Activated CD4-positive, CD25-positive, alpha-beta regulatory T cell (primary cell): ENCODE measurements around the gene MYO1G.
A peak's percentile ranks its signal among the peaks of the same experiment; 100 is the strongest.

Source experiments
- DNase-seq, 4 experiments: peaks; one replicate each; lab custom pipeline; 2025; lab: John Stamatoyannopoulos, UW

Gene MYO1G

DNA sequence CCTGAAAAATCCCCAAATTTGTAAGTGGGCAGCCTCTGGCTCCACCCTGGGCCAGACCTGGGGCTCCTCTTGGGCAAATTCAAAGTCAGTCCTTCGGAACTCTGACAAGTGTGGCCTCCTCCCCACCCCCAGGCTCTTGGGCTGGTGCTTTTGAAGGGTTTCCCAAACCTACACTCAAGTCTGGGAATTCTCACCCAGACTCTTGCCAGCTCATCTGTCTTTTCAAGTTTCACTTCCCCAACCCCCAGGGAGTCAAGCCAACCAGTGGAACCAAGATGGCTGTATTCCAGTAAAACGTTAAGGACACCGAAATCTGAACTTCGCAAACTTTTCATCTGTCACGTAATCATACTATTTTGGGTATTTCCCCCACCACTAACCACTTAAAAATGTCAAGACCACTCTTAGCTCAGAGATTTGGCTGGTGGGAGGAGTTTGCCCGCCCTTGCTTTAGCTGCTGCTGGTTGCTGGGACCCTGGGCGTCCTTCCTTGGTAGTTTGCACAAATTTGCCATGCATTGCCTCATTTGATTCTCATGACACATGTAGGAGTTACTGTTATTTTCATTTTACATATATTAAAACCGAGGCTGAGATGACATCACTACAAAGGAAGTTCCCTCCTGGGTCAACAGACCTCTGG lies 1.7 kb upstream of the MYO1G start:
- peak in 3 of 4 experiments; percentile 8 to 58 (median 40) for DNase-seq

DNA sequence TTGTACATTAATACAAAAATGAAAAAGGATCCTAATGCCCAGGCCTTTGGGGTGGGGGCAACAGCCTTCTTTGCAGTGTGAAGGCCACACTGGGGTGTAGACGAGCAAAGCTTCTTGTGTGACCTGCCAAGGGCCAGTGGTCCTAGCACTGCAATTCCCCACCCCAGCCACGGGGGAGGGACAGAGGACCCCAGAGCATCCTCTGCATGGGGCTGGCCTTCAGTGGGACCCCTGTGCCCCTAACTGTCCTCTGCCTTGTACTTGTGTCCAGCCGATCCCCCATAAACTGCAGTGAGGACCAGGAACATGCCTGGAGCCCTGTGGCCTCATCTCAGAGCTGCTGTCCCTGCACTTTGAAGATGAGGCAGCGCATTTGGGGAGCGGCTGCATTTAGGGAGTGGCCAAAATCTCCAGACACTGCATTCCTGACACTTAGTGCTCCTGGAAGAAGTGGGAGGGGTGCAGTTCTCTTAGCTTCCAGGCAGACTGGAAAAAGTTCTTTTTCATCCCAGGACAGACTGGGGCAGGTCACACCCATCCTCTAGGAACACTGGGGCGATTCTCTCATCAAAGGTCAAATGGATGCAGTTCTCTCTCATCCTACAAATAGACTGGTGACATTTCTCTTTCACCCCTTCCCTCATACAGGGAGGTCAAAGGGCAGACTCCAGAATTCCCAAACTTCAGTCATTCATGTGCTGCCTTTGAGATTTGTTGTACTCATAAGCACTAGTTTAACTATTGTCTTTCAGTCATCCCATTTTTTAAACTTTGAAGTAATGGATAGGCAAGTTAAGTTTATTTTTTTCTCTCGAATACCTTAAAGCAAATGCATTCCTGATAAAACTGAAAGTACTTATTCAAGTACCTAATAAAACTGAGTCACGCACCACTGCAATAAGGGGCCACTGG lies 922 bp upstream of the MYO1G start:
- no peak for DNase-seq

DNA sequence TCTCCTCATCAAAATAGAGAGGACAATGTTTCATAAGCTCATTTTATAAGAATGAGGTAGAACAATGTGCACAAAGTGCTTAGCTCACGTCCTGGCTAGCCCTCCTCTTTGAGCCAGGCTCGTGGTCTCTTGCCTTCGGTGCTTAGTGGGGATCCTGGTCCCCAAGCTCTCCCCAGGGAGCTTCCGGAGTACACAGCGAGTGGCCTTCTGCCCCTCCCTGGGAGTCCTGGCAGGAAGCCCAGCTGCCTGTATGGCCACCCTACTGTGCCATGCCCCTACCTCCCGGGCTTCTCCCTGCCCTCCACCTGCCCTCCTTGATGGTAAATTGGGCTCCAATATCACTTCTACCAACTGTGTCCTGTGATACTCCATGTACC lies 868 bp downstream of the MYO1G start:
- no peak for DNase-seq

DNA sequence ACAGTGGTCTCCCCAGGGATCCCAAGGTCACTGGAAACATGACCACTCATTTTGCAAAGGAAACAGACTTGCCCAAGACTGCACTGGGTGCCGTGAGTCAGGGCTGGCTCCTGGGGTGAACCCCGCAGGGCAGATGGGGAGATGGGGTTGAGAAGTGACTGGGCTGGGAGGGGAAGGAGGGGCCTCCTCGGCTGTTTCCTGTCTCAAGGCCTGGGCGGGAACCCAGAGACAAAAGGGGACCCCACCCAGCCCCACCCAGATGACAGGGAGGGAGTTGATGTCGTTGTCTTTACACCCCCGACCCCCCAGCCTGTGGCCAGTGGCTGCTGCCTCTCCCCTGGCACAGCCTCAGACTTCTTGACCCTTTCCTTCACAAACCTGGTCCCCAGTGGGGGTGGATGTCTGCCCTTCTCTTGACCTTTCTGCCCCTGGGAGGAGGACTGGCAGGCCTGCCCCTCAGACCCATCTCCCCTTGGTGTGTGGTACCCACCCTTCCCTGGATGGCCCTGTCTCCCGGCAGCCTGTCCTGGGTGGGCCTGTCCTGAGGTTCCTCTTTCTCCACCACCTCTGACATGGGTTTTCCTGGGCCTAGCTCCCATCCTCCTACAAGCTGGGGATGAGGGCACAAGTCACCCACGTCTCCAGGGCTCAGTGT lies 1.4 kb downstream of the MYO1G start:
- DNase-seq = peak; percentile 46 to 72 (median 64)

DNA sequence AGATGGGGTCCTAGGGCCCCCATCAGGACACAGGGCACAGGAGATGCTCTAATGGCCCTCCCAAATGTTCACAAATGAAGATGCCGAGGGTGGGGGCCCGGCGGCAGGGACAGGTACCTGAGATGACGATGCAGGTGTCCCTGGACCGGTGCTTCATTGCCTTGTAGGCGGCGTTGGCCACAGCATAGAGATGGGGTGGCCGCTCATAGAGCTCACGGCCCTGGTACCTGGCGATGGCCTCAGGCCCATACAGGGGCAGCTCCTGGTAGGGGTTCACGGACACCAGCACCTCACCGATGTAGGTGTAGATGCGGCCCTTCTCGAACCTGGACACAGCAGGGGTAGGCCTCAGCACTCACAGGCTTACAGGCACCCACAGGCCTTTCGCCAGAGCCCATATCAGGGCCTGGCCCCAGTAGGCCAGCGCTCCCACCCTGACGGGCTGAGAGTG lies 2.0 kb downstream of the MYO1G start:
- DNase-seq = no peak

DNA sequence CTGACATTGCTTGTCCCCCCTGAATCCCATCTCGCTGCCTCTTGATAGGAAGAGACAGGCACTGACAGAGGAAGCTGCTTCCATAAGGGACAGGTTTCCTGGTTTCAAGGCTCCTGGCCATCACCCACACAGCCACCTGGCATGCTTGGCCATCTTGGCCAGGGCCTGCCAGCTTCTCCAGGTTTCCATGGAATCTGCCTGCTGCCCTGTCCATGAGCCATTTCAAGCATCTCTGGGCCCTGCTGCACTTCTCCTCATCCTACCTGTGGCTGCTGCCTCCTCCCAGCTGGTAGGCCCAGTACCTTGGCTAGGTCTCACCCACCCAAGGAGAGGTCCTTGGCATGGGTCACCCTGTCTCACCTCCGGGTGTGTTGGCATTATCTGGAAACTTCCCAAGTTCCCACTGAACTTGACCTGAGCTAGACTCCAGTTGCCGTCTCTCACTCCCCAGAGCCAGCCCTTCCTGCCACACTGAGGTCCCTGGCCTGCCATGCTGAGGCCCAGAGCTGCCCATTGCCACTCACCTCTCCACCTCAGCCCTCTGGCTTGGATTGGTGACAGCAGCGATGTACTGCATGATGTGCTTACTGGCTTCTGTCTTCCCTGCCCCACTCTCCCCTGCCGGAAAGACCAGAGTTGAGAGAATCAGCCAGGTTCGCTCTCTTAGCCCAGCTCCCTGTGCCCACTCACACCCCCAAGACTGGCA lies 2.6 kb downstream of the MYO1G start:
- DNase-seq = no peak

DNA sequence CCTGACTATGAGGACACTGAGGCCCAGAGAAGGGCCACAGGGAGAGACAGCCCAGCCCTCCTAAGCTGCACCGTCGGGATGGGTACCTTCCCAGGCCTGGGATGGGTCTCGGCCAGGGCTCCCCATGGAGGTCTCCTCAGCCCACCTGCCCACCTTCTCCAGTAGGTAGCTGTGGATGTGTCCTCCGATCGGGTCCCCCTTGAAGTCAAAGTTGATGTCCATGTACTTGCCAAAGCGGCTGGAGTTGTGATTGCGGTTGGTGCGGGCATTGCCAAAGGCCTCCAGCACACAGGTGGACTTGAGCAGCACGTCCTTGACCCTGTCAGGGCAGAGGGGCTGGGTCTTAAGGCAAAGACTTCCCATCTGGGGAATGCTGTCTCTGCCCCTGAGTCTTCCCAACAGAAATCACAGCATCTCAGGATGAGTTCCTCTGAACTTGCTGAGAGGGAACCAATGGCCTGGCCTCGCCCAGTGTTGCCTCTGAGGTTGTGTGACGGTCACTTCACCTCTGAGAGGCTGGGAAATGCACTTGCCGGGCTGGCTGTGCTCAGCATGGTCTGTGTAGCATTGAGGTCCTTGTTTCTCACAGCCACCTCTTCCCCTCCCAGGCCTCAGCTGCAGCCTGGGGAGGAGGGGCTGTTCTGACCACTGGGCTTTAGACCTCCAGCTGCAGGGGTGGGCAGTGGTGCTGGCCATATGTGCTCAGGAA lies 3.3 kb downstream of the MYO1G start:
- DNase-seq = no peak

DNA sequence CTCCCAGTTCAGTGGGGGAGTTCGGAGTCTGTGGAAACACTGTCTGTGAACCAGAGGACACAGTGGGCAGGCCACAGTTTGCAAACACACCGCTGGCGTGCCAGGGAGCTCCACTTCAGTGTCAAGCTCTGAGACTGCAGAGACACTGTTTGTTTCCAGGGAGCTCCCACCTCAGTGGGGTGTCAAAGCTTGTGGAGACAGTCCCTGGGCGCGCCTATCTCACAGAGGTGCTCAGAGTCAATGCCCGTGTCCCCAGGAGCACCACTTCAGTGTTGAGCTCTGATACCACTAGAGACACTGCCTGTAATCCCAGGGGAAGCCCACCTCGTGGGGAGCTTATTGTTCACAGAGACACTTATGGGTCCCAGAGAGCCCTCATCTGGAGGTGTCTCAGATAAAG lies 4.3 kb downstream of the MYO1G start:
- no peak for DNase-seq

DNA sequence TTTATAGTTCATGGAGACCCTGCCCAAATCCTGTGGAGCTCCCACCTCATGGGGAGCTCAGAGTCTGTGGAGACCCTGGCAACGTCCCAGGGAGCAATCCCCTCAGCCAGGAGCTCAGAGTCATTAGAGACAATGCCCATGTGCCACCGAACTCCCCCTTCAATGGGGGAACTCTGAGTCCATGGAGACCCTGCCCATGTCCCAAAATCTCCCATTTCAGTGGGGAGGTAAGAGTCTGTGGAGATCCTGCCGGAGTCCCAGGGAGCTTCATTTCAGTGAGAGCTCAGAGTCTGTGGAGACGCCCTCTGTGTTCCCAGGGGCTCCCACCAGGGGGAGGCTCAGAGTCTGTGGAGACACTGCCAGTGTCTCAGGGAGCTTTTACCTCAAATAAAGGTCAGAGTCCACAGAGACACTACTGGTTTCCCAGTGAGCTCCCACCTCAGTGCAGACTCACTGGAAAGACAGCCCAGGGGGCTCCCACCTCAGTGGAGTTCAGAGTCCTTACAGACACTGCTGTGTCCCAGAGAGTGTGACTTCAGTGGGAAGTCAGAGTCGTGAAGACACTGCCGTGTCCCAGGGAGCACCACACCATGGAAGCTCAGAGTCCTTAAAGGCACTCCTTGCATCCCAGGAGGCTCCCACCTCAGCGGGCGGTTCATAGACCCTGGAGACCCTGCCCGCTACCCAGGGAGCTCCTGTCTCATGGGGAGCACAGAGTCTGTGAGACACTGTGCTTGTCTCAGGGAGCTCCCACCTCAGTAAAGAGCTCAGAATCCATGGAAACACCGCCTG lies 5.0 kb downstream of the MYO1G start:
- DNase-seq = peak; percentile 19 to 52 (median 34)

DNA sequence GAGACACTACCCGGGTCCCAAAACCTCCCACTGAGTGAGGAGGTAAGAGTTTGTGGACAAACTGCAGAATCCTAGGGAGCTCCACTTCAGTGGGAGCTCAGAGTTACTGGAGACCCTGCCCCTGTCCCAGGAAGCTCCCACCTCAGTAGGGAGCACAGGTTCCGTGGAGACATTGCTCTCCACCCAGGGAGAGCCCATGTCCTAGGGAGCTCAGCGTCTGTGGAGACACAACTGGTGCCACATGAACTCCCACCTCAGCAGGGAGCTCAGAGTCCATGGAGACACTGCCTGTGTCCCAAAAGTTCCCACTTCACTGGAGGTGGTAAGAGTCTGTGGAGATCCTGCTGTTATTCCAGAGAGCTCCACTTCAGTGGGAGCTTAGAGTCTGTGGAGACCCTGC lies 6.3 kb downstream of the MYO1G start:
- DNase-seq = no peak

DNA sequence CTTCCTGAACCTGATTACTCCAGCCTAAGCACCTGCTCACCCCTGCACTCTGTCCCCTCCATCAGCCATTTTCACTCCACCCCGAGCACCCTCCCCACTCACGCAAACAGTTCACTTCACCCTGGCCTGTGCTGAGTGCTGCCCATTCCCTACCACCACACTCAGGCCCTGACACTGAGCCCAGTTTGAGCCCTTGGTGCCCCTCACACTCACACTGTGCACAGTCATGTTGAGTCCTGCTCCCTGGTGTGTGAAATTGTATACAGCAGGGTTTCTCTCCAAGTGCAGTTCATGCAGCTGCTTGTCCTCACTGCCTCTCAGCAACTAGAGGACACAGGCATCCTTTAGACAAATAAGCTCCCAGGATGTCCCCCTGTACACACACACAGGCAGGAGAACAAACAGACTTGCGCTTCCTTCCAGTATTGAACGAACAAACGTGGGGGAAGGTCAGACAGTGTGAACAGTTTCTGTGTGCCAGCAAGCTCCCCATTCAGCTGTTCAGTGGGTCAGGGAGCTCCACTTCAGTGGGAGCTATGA lies 6.8 kb downstream of the MYO1G start:
- no peak for DNase-seq

DNA sequence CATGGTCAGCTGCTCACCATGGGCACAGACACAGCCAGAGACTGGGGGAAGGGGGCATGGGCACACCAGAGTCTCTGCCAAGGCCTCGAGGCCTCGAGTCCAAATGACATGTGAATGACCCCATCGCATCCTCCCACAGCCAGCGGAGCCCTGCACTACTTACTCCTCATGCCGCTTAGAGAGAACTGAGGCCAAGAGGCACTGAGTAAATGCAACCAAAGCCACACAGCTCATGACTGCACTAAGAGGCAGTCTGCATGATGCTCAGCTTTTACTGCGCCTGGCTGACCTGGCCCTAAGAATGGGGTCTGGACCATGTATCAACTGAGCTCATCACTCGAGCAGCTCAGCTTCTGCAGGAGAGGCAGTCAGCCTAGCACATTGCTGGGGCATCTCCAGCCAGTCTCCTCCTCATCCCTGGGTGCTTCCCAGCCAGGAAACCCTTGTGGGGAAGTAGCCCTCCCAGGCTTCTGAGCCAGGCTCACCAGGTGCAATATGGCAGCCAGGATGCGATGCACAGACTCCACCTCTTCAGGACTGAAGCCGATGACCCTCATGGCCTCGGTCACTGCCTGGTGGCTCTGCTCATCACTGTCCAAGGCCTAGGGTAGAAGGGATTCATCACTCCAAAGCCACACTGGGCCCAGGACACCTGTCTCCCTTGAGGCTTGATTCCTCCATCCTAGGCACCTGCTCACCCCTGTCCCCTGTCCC lies 7.5 kb downstream of the MYO1G start:
- no peak for DNase-seq

DNA sequence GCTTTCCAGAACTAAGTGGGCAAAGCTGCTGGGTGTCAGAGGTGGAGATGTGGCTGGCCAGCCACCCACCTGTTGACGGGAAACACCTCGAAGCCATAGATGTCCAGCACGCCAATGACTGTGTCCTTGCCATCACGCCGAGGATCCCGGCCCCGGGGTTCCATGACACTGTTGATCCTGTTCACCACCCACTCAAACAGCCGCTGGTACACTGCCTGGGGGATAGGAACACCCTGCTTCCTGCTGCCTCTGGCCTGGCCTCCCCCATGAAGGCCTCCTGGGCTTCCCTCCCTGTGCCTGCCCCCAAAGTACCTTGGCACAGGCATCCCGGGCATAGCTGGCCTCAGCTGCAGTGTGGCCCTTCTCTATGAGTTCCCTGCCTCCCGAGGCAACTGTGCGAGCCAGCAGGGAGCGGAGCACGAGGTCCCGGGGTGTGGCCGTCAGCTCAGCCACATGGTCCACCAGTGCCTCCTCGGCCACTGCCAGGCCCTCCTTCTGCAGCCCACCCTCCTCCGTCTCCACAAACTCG lies 8.2 kb downstream of the MYO1G start:
- no peak for DNase-seq

DNA sequence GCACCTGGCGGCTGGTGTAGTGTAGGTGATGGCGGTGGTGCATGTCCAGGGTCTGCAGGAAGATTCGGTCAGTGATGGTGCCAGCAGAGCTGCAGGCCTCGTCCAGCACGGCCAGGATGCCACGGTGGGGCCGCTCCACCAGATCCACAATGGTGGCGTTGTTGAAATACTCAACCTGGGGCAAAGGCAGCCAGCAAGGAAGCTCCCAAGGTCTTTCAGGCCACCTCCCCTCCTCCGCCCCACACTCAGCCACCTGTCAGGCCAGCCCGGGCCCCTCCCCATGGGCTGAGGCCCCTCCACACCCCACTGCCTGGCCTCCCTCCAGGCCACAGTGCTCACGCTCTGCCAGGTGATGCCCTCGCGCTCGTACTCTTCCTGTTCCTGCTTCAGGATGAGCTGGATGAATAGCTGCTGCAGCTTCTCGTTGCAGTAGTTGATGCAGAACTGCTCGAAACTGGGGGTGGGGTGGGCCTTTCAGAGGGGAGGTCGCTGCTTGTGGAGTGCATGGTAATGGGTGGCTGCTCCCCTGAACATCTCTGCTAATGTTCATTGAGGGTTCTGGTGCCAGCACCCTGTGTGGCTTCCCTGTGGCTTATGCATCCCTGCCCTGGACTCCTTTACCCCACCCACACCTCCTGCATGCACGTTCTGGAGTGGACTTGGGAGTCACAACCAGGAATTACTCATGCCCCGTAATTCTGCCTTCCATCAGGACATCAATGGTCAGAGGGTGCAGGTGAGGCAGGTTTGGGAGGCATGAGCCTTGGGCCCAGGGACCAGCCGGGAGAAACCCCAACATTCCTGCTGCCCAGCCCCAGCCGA lies 8.9 kb downstream of the MYO1G start:
- no peak for DNase-seq

DNA sequence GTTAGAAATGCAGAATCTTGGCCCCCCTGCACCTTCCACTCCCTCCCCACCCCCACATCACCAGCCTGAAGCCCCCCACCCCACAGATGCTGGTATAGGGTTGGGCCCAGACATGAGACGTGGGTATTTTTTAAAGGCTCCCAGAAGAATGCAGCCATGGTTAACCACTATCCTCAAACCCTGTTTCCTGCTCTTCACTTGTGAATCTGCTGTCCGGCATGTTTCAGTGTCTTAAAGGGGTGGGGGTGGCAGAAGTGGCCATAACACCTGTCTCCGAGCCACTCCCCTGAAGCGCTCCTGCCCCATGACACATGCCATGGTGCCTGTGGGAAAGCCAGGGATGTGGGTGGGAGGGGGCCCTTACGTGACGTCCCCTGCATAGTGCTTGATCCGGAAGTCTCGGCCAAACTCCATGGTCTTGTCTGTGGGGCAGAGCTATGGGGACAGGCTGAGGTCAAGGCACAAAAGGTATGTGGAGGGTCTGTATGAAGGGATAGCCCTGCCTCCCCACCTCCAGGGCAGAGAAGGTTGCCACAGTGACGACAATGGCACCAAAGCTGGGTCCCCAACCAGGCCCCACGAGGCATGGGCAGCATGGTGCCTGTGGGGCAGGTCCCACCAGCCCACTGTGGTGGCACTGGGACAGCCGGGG lies 9.6 kb downstream of the MYO1G start:
- DNase-seq = no peak

DNA sequence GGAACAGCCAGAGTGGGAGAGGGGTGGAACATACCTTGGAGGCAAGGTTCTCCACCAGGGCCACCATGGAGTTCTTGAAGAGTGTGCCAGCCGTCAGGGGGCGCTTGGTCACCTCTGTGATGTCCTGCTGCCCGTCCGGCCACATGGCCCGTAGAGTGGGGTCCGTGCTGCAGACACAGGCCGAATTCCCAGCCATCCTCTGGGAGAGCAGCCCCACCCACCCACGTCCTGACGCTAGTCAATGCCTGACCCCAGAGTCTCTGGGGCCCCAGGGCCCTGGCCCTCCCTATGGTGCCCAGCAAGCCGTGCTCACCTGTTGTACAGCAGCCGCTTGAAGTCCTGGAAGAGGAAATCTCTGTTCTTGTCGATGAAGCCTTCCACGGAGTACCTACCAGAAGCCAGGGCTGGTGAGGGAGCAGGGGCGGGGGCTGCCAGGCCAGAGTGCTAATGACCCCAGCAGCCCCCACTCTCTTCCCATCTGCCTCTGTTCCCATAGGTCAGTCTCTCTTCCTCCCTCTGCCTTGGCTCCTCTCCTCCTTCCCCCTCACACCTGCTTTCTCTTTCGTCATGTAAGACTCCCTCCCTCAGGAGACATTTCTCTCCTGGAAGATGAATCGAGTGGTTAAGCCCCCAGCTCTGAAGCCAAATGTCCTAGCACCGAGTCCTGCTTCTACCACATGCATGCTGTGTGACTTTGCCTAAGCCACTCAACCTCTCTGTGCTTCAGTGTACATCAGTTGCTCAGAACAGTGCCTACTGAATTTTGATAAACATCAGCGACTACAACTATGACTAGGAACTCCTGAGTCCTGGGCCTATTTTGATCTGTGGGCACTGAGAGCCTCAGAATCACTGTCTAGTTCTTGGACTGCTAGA lies 11.0 kb downstream of the MYO1G start:
- no peak for DNase-seq
